ENCODE data around the gene CSAD. TPM values are rescaled to one million over a fixed set of nuclear protein-coding genes. Genes with fewer than 3 reads are reported as not detected.

The CSAD gene
- total and polyA plus RNA-seq, 7 experiments from 2014 or later: 1.3 to 76.3 (median 66.0) TPM

- intact Hi-C loops (cut with micrococcal nuclease): loop anchor here in 1 of 2 donors (1.0 kb wide), 1 partner anchor 12 kb away; the partner anchor contains the start of gene ITGB7
- ChIA-PET POLR2A (interaction anchor here (0.8 to 8.6 kb wide), 24 partner anchors 8 to 282 kb away, joined by 3 to 103 read pairs (median 6); partner anchors contain the start of genes CSAD, ESPL1, ITGB7 and MYG1), CTCF (interaction anchor here (0.6 to 14.6 kb wide), 14 partner anchors 8 to 282 kb away, joined by 3 to 159 read pairs (median 3); partner anchors contain the start of genes CSAD, ESPL1, MYG1 and TARBP2)
- Mint-ChIP-seq H3K4me3 (peak overlapping the region; percentile 94 to 100 (median 98)), H3K27me3 (no peaks in the 10 kb centered on the region), H3K36me3 (peaks cover 0 to 28% (median 5%) of the 10 kb centered on the region in 5 donors), H3K27ac (peak overlapping the region; percentile 84 to 98 (median 92)), H3K9me3 (peaks cover 0 to 6% (median 0%) of the 10 kb centered on the region in 11 donors), H3K4me1 (peaks cover 51 to 80% (median 72%) of the 10 kb centered on the region in 7 donors)
- Histone ChIP-seq H3K27ac (ENCODE audit: low read depth, low read length) (peak overlapping the region; percentile 78), H3K9me3 (ENCODE audit: control insufficient read depth in 2 of 3, low read length in 3 of 3) (no peaks in the 10 kb centered on the region), H3K4me3 (ENCODE audit: low read length) (peak overlapping the region; percentile 95), H3K27me3 (ENCODE audit: control insufficient read depth in 2 of 2, insufficient read depth in 2 of 2, low read length in 2 of 2) (no peaks in the 10 kb centered on the region), H3K4me1 (ENCODE audit: control insufficient read depth in 2 of 2, insufficient read depth in 2 of 2, low read length in 2 of 2) (peaks cover 53 to 55% of the 10 kb centered on the region in 2 donors), H3K36me3 (ENCODE audit: control insufficient read depth in 2 of 3, insufficient read depth in 3 of 3, low read length in 3 of 3) (peaks cover 0 to 22% (median 0%) of the 10 kb centered on the region in 3 experiments)
- DNase-seq (peak in 6 of 9 donors; percentile 45 to 82 (median 51)), ATAC-seq (peak; percentile 12)
Observed at GRCh38 chr12:53219292-53219955, 38.7 kb upstream of the CSAD start.

DNA sequence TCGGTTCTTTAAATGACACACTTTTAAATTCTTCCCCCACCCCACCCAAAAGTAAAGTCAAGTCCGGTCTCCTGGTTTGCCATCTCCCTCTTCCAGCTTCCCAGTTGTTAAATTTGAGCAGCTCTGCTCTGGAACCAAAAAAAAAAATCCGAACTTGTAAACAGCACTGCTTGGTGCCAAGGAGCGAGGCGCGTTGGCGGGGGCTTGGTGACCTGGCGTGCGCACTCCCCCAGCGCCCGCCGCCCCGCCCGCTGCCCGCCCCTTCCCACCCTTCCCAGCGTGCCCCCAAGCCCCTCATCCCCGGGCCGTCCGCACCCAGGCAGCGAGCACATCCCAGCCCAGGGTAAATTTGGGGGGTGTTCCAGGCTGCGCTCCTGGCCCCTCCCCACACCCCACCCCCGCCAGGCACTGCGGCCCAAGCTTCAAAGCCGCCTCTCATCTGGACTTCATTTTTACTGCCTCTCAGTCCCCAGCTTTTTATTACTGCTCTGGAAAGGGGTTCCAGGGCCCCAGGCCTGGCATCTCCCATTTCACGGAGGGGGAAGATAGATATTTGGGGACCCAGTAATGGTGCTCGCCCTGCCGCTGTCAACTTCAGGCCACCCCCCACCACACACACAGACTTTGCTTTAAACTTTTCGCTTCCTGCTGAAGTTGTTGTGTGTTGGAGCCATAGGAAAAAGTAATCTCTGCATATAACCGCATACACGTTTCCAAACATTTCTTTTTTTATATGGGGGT lies 38.0 kb upstream of the CSAD start:
- CTCF ChIA-PET: interaction anchor here (0.6 to 14.6 kb wide), 8 partner anchors 7 to 282 kb away, joined by 3 to 159 read pairs (median 4); partner anchors contain the start of genes CSAD, TARBP2 and ZNF740
- H3K4me1 Mint-ChIP-seq: peaks cover 44 to 80% (median 72%) of the 10 kb centered on the region in 7 donors
- peaks cover 0 to 29% (median 0%) of the 10 kb centered on the region in 3 experiments for H3K36me3 ChIP-seq (ENCODE audit: control insufficient read depth in 2 of 3, insufficient read depth in 3 of 3, low read length in 3 of 3)
- peak overlapping the region; percentile 84 to 98 (median 92) for H3K27ac Mint-ChIP-seq
- no peak for DNase-seq
- no peak for ATAC-seq
- intact Hi-C loops (cut with micrococcal nuclease): loop anchor here in 1 of 2 donors (1.0 kb wide), 1 partner anchor 11 kb away; the partner anchor contains the start of gene ITGB7
- no peaks in the 10 kb centered on the region for H3K27me3 ChIP-seq (ENCODE audit: control insufficient read depth in 2 of 2, insufficient read depth in 2 of 2, low read length in 2 of 2)
- H3K4me3 ChIP-seq (ENCODE audit: low read length): peak overlapping the region; percentile 95
- POLR2A ChIA-PET: interaction anchor here (0.8 to 8.6 kb wide), 15 partner anchors 10 to 139 kb away, joined by 3 to 103 read pairs (median 8); partner anchors contain the start of genes CSAD, ESPL1, ITGB7 and MYG1
- H3K27me3 Mint-ChIP-seq: no peaks in the 10 kb centered on the region
- peak overlapping the region; percentile 94 to 100 (median 98) for H3K4me3 Mint-ChIP-seq
- H3K9me3 ChIP-seq (ENCODE audit: control insufficient read depth in 2 of 3, low read length in 3 of 3): no peaks in the 10 kb centered on the region
- H3K9me3 Mint-ChIP-seq: peaks cover 0 to 6% (median 0%) of the 10 kb centered on the region in 11 donors
- H3K4me1 ChIP-seq (ENCODE audit: control insufficient read depth in 2 of 2, insufficient read depth in 2 of 2, low read length in 2 of 2): peaks cover 46 to 48% of the 10 kb centered on the region in 2 donors
- H3K27ac ChIP-seq (ENCODE audit: low read depth, low read length): peak overlapping the region; percentile 78
- peaks cover 0 to 35% (median 6%) of the 10 kb centered on the region in 5 donors for H3K36me3 Mint-ChIP-seq

DNA sequence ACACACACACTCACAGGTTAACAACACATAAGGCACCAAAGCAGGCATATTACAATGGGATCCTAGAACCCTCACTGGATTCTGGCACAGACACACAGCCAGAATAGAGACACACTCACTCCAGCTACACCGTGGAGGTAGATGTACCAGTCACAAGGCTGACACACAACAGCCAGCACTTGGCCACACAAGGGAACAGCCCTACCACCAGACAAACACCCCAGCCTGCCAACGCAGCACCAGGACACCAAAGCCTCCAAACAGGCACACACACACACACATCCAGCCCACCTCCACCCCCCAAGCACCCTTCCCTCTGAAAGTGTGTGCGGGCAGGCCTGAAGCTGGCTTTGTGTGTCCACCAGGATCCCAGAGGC lies 37.2 kb upstream of the CSAD start:
- Histone ChIP-seq H3K27me3 (ENCODE audit: control insufficient read depth in 2 of 2, insufficient read depth in 2 of 2, low read length in 2 of 2) (no peaks in the 10 kb centered on the region), H3K27ac (ENCODE audit: low read depth, low read length) (peak overlapping the region; percentile 78), H3K4me1 (ENCODE audit: control insufficient read depth in 2 of 2, insufficient read depth in 2 of 2, low read length in 2 of 2) (peaks cover 38 to 40% of the 10 kb centered on the region in 2 donors), H3K36me3 (ENCODE audit: control insufficient read depth in 2 of 3, insufficient read depth in 3 of 3, low read length in 3 of 3) (peaks cover 0 to 37% (median 0%) of the 10 kb centered on the region in 3 experiments), H3K4me3 (ENCODE audit: low read length) (peak overlapping the region; percentile 95), H3K9me3 (ENCODE audit: control insufficient read depth in 2 of 3, low read length in 3 of 3) (no peaks in the 10 kb centered on the region)
- no peak for ATAC-seq
- Mint-ChIP-seq H3K27ac (peak overlapping the region; percentile 67 to 96 (median 90)), H3K36me3 (peaks cover 0 to 42% (median 6%) of the 10 kb centered on the region in 5 donors), H3K27me3 (no peaks in the 10 kb centered on the region), H3K4me3 (peak overlapping the region; percentile 85 to 100 (median 98)), H3K4me1 (peaks cover 41 to 78% (median 73%) of the 10 kb centered on the region in 7 donors), H3K9me3 (peaks cover 0 to 6% (median 0%) of the 10 kb centered on the region in 11 donors)
- no peak for DNase-seq
- POLR2A ChIA-PET: interaction anchor here (0.6 to 8.6 kb wide), 13 partner anchors 12 to 520 kb away, joined by 3 to 103 read pairs (median 16); partner anchors contain the start of genes CSAD, ESPL1, ITGB7 and MYG1
- CTCF ChIA-PET: interaction anchor here (0.7 to 14.6 kb wide), 5 partner anchors 18 to 1188 kb away, joined by 3 to 159 read pairs (median 3); a partner anchor contains a TSS
- intact Hi-C loops (cut with micrococcal nuclease): no loop called here

GRCh38 chr12:53217051-53217930 lies 36.6 kb upstream of the CSAD start:
- no peaks in the 10 kb centered on the region for H3K27me3 ChIP-seq (ENCODE audit: control insufficient read depth in 2 of 2, insufficient read depth in 2 of 2, low read length in 2 of 2)
- CTCF ChIA-PET: interaction anchor here (0.7 to 14.6 kb wide), 9 partner anchors 19 to 1188 kb away, joined by 3 to 159 read pairs (median 3); partner anchors contain the start of gene ESPL1
- peaks cover 40 to 73% (median 70%) of the 10 kb centered on the region in 7 donors for H3K4me1 Mint-ChIP-seq
- intact Hi-C loops (cut with micrococcal nuclease): no loop called here
- H3K4me1 ChIP-seq (ENCODE audit: control insufficient read depth in 2 of 2, insufficient read depth in 2 of 2, low read length in 2 of 2): peaks cover 32 to 34% of the 10 kb centered on the region in 2 donors
- peak; percentile 16 for ATAC-seq
- peak overlapping the region; percentile 85 to 100 (median 98) for H3K4me3 Mint-ChIP-seq
- peaks cover 0 to 6% (median 0%) of the 10 kb centered on the region in 11 donors for H3K9me3 Mint-ChIP-seq
- DNase-seq: no peak
- H3K36me3 ChIP-seq (ENCODE audit: control insufficient read depth in 2 of 3, insufficient read depth in 3 of 3, low read length in 3 of 3): peaks cover 0 to 43% (median 0%) of the 10 kb centered on the region in 3 experiments
- POLR2A ChIA-PET: interaction anchor here (0.6 to 8.6 kb wide), 14 partner anchors 11 to 606 kb away, joined by 3 to 103 read pairs (median 5); partner anchors contain the start of genes CSAD, ITGB7, MYG1 and PFDN5
- peak overlapping the region; percentile 67 to 96 (median 90) for H3K27ac Mint-ChIP-seq
- H3K9me3 ChIP-seq (ENCODE audit: control insufficient read depth in 2 of 3, low read length in 3 of 3): no peaks in the 10 kb centered on the region
- H3K4me3 ChIP-seq (ENCODE audit: low read length): peak overlapping the region; percentile 95
- H3K36me3 Mint-ChIP-seq: peaks cover 0 to 47% (median 6%) of the 10 kb centered on the region in 5 donors
- H3K27ac ChIP-seq (ENCODE audit: low read depth, low read length): peak overlapping the region; percentile 78
- H3K27me3 Mint-ChIP-seq: no peaks in the 10 kb centered on the region

GRCh38 chr12:53215497-53215896 lies 34.8 kb upstream of the CSAD start:
- Histone ChIP-seq H3K36me3 (ENCODE audit: control insufficient read depth in 2 of 3, insufficient read depth in 3 of 3, low read length in 3 of 3) (peaks cover 0 to 60% (median 0%) of the 10 kb centered on the region in 3 experiments), H3K4me1 (ENCODE audit: control insufficient read depth in 2 of 2, insufficient read depth in 2 of 2, low read length in 2 of 2) (peaks cover 29 to 30% of the 10 kb centered on the region in 2 donors), H3K27ac (ENCODE audit: low read depth, low read length) (peak overlapping the region; percentile 78), H3K9me3 (ENCODE audit: control insufficient read depth in 2 of 3, low read length in 3 of 3) (no peaks in the 10 kb centered on the region), H3K4me3 (ENCODE audit: low read length) (no peak overlapping the region), H3K27me3 (ENCODE audit: control insufficient read depth in 2 of 2, insufficient read depth in 2 of 2, low read length in 2 of 2) (no peaks in the 10 kb centered on the region)
- Mint-ChIP-seq H3K9me3 (peaks cover 0 to 3% (median 0%) of the 10 kb centered on the region in 11 donors), H3K27ac (peak overlapping the region; percentile 58 to 96 (median 86)), H3K4me3 (peak overlapping the region in 3 of 10 donors; percentile 97 to 100 (median 100)), H3K4me1 (peaks cover 41 to 78% (median 65%) of the 10 kb centered on the region in 7 donors), H3K27me3 (no peaks in the 10 kb centered on the region), H3K36me3 (peaks cover 5 to 53% (median 12%) of the 10 kb centered on the region in 5 donors)
- DNase-seq (no peak), ATAC-seq (no peak)
- CTCF ChIA-PET: interaction anchor here (0.9 to 14.6 kb wide), 10 partner anchors 16 to 82 kb away, joined by 4 to 159 read pairs (median 10); partner anchors contain the start of gene ESPL1
- POLR2A ChIA-PET: interaction anchor here (0.9 to 8.6 kb wide), 10 partner anchors 10 to 129 kb away, joined by 4 to 103 read pairs (median 5); partner anchors contain the start of genes CSAD, ITGB7 and ZNF740
- intact Hi-C loops (cut with micrococcal nuclease): no loop called here

All from naive thymus-derived CD4-positive, alpha-beta T cell (primary cell).